ENCODE measurements around the gene MCAT.

The MCAT gene

GRCh38 chr22:43142880-43143562, at the start of gene MCAT:
MCAT (minus strand) TSS chr22:43143398; CDS start chr22:43143348, 50 bp downstream.
- peak; percentile 63 to 75 for DNase-seq (ENCODE audit: low read depth in 1 of 2, low spot score in 1 of 2)

DNA sequence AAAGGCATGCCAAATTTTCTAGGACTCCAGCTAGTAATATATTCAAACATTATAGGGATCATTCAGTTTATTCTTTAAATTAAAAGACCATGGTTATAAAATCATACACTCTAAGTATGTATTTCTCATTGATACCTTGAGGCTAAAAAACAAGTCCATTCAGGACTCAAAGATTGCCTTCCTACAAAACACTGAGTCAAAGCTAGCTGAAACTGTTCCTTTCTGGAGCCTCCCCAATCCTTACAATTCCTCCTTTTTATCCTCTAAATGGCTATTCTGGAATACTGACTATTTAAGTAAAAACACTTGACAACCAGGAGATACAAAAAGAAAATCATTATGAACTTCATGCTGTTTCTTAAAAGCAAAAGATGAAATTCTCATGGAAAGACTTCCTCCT, 48.6 kb upstream of the MCAT start:
- DNase-seq (ENCODE audit: low read depth in 1 of 2, low spot score in 1 of 2) = no peak

DNA sequence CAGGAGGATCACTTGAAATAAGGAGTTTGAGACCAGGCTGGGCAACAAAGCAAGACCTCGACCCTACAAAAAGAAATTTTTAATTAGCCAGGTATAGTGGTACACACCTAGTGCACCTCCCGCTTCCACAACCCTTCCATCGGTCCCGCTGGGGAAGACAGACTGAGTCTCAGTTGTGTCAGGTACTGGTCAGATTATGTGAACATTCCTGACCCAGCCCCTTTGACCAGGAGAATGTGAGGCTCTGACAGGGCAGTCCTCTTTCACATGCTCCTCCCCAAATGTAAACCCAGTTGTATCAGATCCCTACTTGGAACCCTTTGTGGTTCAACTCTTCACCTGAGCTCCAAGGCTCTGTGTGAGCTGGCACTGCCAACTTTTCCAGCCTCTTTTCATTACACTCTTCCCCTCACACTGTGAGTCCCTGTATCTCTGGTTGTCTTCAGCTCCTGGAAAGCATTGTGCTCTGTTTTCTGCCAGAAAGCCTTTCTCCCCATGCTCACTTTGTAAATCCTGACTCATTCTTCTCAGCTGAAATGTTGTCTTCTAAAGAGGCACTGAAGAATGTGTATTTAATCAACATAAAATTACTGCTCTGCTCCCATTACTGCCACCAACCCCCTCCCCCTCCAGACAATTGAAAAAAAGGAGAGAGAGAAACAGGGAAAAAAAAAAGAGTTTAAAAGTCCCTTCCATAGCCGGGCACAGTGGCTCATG, 45.8 kb upstream of the MCAT start:
- no peak for DNase-seq (ENCODE audit: low read depth in 1 of 2, low spot score in 1 of 2)

DNA sequence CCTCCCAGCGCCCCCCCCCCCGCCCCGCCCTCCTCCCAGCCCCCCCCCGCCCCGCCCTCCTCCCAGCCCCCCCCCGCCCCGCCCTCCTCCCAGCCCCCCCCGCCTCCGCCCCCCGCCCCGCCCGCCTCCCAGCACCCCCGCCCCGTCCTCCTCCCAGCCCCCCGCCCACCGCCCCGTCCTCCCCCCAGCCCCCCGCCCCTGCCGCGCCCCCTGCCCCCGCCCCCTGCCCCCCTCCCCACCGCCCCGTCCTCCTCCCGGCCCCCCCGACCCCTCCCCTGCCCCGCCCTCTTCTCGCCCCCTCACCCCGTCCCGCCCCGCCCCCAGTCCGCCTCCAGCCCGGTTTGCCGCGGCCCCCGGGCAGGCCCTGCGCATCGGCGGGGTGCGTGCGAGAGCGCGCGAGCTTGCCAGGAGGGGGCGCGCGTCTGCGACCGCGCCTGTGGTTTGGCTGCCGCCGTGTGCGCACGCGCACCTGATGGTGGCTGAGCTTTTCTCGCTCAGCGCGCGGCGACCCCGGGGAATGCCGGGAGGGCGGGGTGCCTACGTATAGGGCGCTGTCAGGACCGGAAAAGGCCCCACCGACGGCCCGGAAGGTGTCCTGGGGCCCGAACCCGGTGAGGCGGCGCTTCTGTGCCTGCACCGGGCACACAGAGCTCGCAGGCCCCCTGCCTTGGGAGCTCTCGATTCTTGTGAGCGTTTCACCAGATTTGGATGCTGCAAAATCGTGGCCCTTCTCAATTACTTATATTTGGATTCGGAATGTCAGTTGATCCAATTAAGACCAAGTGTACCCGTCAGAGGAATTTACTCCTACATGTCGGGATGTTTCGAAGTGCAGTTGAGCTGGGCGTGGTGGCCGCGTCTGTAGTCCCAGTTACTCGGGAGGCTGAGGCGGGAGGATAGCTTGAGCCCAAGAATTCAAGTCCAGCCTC, 44.2 kb upstream of the MCAT start:
- peak; percentile 95 to 96 for DNase-seq (ENCODE audit: low read depth in 1 of 2, low spot score in 1 of 2)

- DNase-seq (ENCODE audit: low read depth in 1 of 2, low spot score in 1 of 2) = peak; percentile 41 to 53
These were observed 43.3 kb upstream of the MCAT start, which contains the start of gene TTLL12 for GRCh38 chr22:43186272-43187170. TTLL12 (minus strand) TSS chr22:43187134; CDS start chr22:43187069, 65 bp downstream.

DNA sequence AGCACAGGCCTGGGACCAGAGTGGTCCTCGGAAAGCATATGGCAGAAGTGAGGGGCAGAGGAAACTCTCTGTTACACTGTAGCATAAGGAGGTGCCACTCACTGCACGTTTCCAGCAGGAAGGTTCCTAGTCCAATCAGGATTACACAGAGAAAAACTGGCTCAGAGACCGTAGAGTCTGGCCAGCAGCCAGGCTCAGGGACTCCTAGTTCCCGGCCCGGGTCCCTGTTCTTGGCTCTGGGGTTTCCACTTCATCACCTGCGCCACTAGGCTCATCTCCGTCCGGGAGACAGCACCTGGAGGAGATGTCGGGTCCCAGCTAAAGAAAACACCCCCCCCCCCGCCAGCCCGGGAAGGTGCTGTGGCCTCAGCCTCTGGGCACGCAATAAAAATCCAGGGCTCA, 42.7 kb upstream of the MCAT start:
- DNase-seq (ENCODE audit: low read depth in 1 of 2, low spot score in 1 of 2) = no peak

- DNase-seq (ENCODE audit: low read depth in 1 of 2, low spot score in 1 of 2) = no peak
These were observed 40.5 kb upstream of the MCAT start for GRCh38 chr22:43183496-43184277.

DNA sequence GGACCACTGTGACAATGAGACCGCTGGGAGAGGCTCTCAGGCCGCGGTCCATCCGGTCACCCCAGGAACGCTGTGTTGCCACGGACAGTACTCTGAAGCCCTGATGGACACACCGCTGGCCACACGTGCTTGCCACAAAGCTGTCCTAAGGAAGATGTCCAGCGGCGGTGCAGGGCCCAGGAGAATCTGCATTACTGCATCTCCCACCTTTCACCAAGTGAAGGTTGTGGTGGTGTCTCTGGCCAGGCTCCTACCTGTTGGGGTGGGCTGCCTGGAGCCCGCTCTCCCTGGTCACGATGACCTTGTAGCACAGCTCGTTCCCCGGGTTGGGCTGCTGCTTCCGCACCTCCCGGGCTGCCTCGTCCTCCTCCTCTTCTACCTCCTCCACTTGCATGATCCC, 39.5 kb upstream of the MCAT start:
- DNase-seq (ENCODE audit: low read depth in 1 of 2, low spot score in 1 of 2) = no peak

- no peak for DNase-seq (ENCODE audit: low read depth in 1 of 2, low spot score in 1 of 2)
These were observed 38.9 kb upstream of the MCAT start for GRCh38 chr22:43182118-43182517.

- DNase-seq (ENCODE audit: low read depth in 1 of 2, low spot score in 1 of 2) = no peak
These were observed 38.3 kb upstream of the MCAT start for GRCh38 chr22:43181321-43182076.

- DNase-seq (ENCODE audit: low read depth in 1 of 2, low spot score in 1 of 2) = no peak
These were observed 37.5 kb upstream of the MCAT start for GRCh38 chr22:43180670-43181069.

- DNase-seq (ENCODE audit: low read depth in 1 of 2, low spot score in 1 of 2) = no peak
These were observed 36.7 kb upstream of the MCAT start for GRCh38 chr22:43179911-43180195.

DNA sequence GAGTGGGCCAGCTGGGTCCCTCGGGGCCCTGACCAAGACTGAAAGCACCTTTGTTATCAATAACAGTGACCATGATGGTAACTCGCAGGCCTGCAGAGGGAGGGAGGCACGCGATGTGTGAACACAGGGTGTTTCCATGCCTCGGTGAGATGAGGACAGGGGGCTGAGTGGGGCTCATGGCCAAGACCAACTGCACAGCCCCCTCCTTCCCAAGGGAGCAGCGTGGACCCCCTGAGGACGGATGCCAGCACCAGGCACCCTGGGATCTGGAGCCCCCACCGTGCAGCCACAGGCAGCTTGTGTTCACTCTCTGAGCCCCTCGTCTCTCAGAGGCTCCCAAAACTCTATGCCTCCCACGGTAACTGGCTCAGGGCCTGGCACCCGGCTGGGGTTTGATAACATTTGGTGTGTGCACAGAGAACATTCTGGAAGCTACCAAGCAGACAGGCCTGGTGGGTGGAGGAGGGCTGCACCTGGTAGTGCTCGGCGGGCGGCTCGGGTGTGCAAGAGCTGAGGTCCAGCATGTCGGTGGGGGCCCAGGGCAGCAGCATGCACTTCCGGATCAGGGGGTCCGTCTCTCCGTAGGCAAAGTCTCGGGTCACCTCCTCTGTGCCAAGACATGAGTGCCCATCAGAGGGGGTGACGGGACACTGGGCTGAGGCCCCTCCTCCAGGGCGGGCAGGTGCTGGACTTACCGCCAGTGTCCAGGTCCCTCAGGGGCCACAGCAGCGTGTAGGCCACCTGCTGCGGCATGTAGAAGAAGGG, 36.1 kb upstream of the MCAT start:
- DNase-seq (ENCODE audit: low read depth in 1 of 2, low spot score in 1 of 2) = no peak

- no peak for DNase-seq (ENCODE audit: low read depth in 1 of 2, low spot score in 1 of 2)
These were observed 34.3 kb upstream of the MCAT start for GRCh38 chr22:43177479-43177878.

GRCh38 chr22:43176090-43176489, 32.9 kb upstream of the MCAT start:
- DNase-seq (ENCODE audit: low read depth in 1 of 2, low spot score in 1 of 2) = no peak

- DNase-seq (ENCODE audit: low read depth in 1 of 2, low spot score in 1 of 2) = no peak
These were observed 31.8 kb upstream of the MCAT start for GRCh38 chr22:43174941-43175531.

DNA sequence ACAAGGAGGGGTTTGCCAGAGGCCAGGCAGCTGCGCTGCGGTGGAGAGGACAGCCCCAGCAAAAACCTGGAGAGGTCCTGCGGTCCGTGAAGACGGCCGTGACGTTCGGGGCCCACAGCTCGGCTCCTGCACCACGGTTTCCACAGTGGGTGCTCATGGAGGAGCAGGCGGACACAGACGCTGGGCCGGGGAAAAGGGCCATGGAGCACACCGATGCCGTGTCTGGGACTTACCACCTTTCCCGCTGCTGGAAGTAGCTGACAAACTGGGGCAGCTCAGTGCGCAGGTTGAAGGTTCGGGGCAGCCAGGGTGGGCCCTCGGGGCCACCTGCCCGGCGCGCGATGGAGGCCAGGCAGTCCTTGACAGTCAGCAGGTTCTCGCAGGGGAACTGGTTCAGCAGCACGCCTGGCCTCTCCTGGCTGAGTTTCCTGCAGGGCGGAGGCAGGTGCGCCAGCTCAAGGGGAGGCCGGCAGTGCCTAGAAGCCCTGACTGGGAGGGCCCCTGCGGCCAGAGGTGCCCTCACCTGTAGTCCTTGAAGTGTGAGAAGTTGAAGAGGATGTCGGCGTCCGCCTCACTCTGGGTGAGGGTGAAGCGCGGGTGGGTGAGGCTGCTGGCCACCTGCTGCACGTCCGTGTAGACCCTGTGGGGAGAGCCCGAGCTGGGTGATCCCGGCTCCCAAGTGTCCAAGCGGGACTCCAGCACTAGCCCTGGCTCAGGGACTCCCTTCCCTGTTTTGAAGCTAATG, 30.9 kb upstream of the MCAT start:
- DNase-seq (ENCODE audit: low read depth in 1 of 2, low spot score in 1 of 2) = no peak
